Upper lobe of left lung (tissue), 4 donors: ENCODE measurements around the gene HGF.

ENCODE experiments used
- EP300 ChIP-seq, 4 donors: sonication (generic); formaldehyde crosslinking; IDR thresholded peaks; one replicate each; pipeline ENCODE4 v1.5.1; 2017; ENCODE audit warnings: antibody characterized with exemption in 4 of 4, control low read depth in 2 of 4
- POLR2A ChIP-seq, 4 donors: fragments of 450-650 bp; IDR thresholded peaks; one replicate each; pipeline ENCODE4 v1.5.1; 2016 to 2017; ENCODE audit warnings: antibody characterized with exemption in 4 of 4, mild to moderate bottlenecking in 2 of 4
- POLR2AphosphoS5 ChIP-seq, 2 donors: sonication (generic); formaldehyde crosslinking; IDR thresholded peaks; one replicate each; pipeline ENCODE4 v1.5.1; 2017; ENCODE audit warnings: antibody characterized with exemption in 2 of 2
- TF ChIP-seq, protein P1 (sequence below), 6 experiments: fragments of 450-650 bp in 4 of 6; fragments of 200-600 bp in 2 of 6; sonication (generic) in 2 of 6; IDR thresholded peaks; one replicate each; pipeline ENCODE4 v1.5.1; 2016 to 2019; ENCODE audit warnings: antibody characterized with exemption in 6 of 6

- TF ChIP-seq, protein P1, sequence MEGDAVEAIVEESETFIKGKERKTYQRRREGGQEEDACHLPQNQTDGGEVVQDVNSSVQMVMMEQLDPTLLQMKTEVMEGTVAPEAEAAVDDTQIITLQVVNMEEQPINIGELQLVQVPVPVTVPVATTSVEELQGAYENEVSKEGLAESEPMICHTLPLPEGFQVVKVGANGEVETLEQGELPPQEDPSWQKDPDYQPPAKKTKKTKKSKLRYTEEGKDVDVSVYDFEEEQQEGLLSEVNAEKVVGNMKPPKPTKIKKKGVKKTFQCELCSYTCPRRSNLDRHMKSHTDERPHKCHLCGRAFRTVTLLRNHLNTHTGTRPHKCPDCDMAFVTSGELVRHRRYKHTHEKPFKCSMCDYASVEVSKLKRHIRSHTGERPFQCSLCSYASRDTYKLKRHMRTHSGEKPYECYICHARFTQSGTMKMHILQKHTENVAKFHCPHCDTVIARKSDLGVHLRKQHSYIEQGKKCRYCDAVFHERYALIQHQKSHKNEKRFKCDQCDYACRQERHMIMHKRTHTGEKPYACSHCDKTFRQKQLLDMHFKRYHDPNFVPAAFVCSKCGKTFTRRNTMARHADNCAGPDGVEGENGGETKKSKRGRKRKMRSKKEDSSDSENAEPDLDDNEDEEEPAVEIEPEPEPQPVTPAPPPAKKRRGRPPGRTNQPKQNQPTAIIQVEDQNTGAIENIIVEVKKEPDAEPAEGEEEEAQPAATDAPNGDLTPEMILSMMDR (IDR thresholded peaks at IDR 0.05): no peak
- TF ChIP-seq POLR2A (IDR thresholded peaks at IDR 0.05) (no peak), POLR2AphosphoS5 (IDR thresholded peaks at IDR 0.05) (no peak), EP300 (IDR thresholded peaks at IDR 0.05) (no peak)
Observed at GRCh38 chr7:81698965-81699364, 70.9 kb downstream of the HGF start.
